ENCODE data around the gene PNCK.
"Not testable (repeated sequence)": the region's sequence is repeated elsewhere in the genome, so short reads cannot be mapped to it uniquely, and the experiment has no call there.

GRCh38 chrX:153699210-153699783 is 25.7 kb upstream of the PNCK start:
- TF ChIP-seq CTCF (conservative IDR thresholded peaks at IDR 0.05 in 1 of 2, IDR thresholded peaks at IDR 0.05 in 1 of 2; ENCODE audit: extremely low read depth in 1 of 2, insufficient read depth in 1 of 2, low read depth in 1 of 2, low read length in 2 of 2); EZH2 (IDR thresholded peaks at IDR 0.05; ENCODE audit: borderline replicate concordance, low read length): not testable (repeated sequence)

Measured in mammary epithelial cell (primary cell).